GM23248 (cell line): ENCODE results near the gene CCDC201. TPM values are rescaled to one million over a fixed set of nuclear protein-coding genes. Genes with fewer than 3 reads are reported as not detected.

ENCODE experiments used
- DNase-seq: peaks from one replicate; pipeline ENCODE4 v3.0.0-alpha.2; 2015
- H2AFZ ChIP-seq: fragments of 200-600 bp; sonication (generic); 2 replicates; pipeline ENCODE4 v1.6.1; 2016; ENCODE audit warnings: antibody characterized with exemption
- H3F3A ChIP-seq: fragments of 200-600 bp; sonication (generic); 2 replicates; pipeline ENCODE4 v1.6.1; 2016; ENCODE audit warnings: mild to moderate bottlenecking, antibody characterized with exemption, mixed run types; ENCODE audit not compliant: insufficient read depth
- H3K27ac ChIP-seq: fragments of 200-600 bp; sonication (generic); 2 replicates; pipeline ENCODE4 v1.5.1; 2016; ENCODE audit warnings: mild to moderate bottlenecking
- H3K27me3 ChIP-seq: fragments of 200-600 bp; sonication (generic); replicated peaks from 2 replicates; pipeline ENCODE4 v1.6.1; 2016; ENCODE audit warnings: mild to moderate bottlenecking; ENCODE audit not compliant: insufficient read depth
- H3K36me3 ChIP-seq: fragments of 200-600 bp; sonication (generic); 2 replicates; pipeline ENCODE4 v1.6.1; 2016; ENCODE audit warnings: low read depth, mild to moderate bottlenecking
- H3K4me1 ChIP-seq: fragments of 200-600 bp; sonication (generic); 2 replicates; pipeline ENCODE4 v1.6.1; 2016; ENCODE audit warnings: mild to moderate bottlenecking; ENCODE audit not compliant: insufficient read depth
- H3K4me2 ChIP-seq: fragments of 200-600 bp; sonication (generic); one replicate; pipeline ENCODE4 v1.6.1; 2016; ENCODE audit warnings: mild to moderate bottlenecking; ENCODE audit not compliant: unreplicated experiment
- H3K4me3 ChIP-seq: fragments of 200-600 bp; sonication (generic); 2 replicates; pipeline ENCODE4 v1.5.1; 2016; ENCODE audit warnings: mild to moderate bottlenecking
- H3K79me2 ChIP-seq: fragments of 200-600 bp; sonication (generic); 2 replicates; pipeline ENCODE4 v1.6.1; 2016; ENCODE audit warnings: mild to moderate bottlenecking; ENCODE audit not compliant: insufficient read depth
- H3K9ac ChIP-seq: fragments of 200-600 bp; sonication (generic); 2 replicates; pipeline ENCODE4 v1.6.1; 2016; ENCODE audit warnings: mild to moderate bottlenecking
- H3K9me2 ChIP-seq: fragments of 200-600 bp; sonication (generic); 2 replicates; pipeline ENCODE4 v1.6.1; 2016; ENCODE audit warnings: mixed run types, mild to moderate bottlenecking, moderate library complexity; ENCODE audit not compliant: insufficient read depth
- H3K9me3 ChIP-seq: fragments of 200-600 bp; sonication (generic); one replicate; pipeline ENCODE4 v1.6.1; 2017; ENCODE audit warnings: low read depth
- H4K20me1 ChIP-seq: fragments of 200-600 bp; sonication (generic); 2 replicates; pipeline ENCODE4 v1.6.0; 2016; ENCODE audit not compliant: insufficient read depth
- EZH2 ChIP-seq: fragments of 200-600 bp; sonication (generic); IDR thresholded peaks from 2 replicates; pipeline ENCODE4 v1.6.1; 2018; ENCODE audit warnings: antibody characterized with exemption, mild to moderate bottlenecking; ENCODE audit not compliant: insufficient read depth, poor library complexity, severe bottlenecking
- EZH2phosphoT487 ChIP-seq: fragments of 200-600 bp; sonication (generic); IDR thresholded peaks from 2 replicates; pipeline ENCODE4 v1.6.1; 2018; ENCODE audit warnings: antibody characterized with exemption, moderate library complexity, mild to moderate bottlenecking, low read depth; ENCODE audit not compliant: insufficient read depth
- WGBS, 2 experiments: methylation state at CpG; one replicate each; pipeline ENCODE4 v1.1.6; 2015 to 2017; ENCODE audit warnings: low lambda C conversion rate in 2 of 2, low coverage in 1 of 2; ENCODE audit errors: missing lambda C conversion rate in 2 of 2; 5-methylcytosine and 5-hydroxymethylcytosine counted together
- in situ Hi-C: fragments of 300-500 bp; cut with MboI; formaldehyde crosslinking; loops from 2 replicates; pipeline ENCODE4 v1.15.0; 2020
- polyA plus RNA-seq: library from polyadenylated mRNA; unstranded; fragments of >200 nt; fragmentation: Nextera tagmentation; extraction: Ambion mirVana; gene quantifications from 2 replicates; pipeline ENCODE4 v1.2.1, GENCODE V29; 2016
- total RNA-seq: library from RNA; depleted of rRNA; stranded (reverse); fragments of >200 nt; shearing (Covaris generic); gene quantifications from 2 replicates; pipeline ENCODE4 v1.2.3, GENCODE V29; 2014

Gene CCDC201
- total and polyA plus RNA-seq, 2 experiments from 2014 or later, result not detected

- peak; percentile 66 for DNase-seq
- in situ Hi-C loops, result loop anchor here (25.0 kb wide), 2 partner anchors 826 to 1276 kb away; no protein-coding TSS in a partner anchor
- no peak for TF ChIP-seq EZH2
- TF ChIP-seq EZH2phosphoT487, result no peak
- Histone ChIP-seq H3K9ac (no peak overlapping the region), H3K4me1 (peaks cover 3% of the 10 kb centered on the region; the same call in 1 of the 2 replicates), H3K4me2 (no peak overlapping the region), H3K9me3 (no peaks in the 10 kb centered on the region), H3K27me3 (no peaks in the 10 kb centered on the region), H3K36me3 (peaks cover 41% of the 10 kb centered on the region), H3K9me2 (no peaks in the 10 kb centered on the region), H3K4me3 (no peak overlapping the region), H4K20me1 (peaks cover 13% of the 10 kb centered on the region), H2AFZ (no peak overlapping the region), H3K79me2 (peaks cover 7% of the 10 kb centered on the region), H3K27ac (peak overlapping the region; percentile 28), H3F3A (peaks cover 82% of the 10 kb centered on the region)
- 88 to 93% methylated on average over 9 of the region's 9 CpGs for WGBS, 2 experiments
Measured at GRCh38 chr7:45911311-45911710, 38.4 kb upstream of the CCDC201 start.

GRCh38 chr7:45910855-45911254, 38.0 kb upstream of the CCDC201 start:
- peaks cover 36% of the 10 kb centered on the region for H3K36me3 ChIP-seq
- no peak overlapping the region for H3K4me3 ChIP-seq
- peak overlapping the region; percentile 28 for H3K27ac ChIP-seq
- DNase-seq, result peak; percentile 66
- 90 to 96% methylated on average over 3 of the region's 3 CpGs for WGBS, 2 experiments
- peaks cover 13% of the 10 kb centered on the region for H4K20me1 ChIP-seq
- no peaks in the 10 kb centered on the region for H3K4me1 ChIP-seq
- peaks cover 2% of the 10 kb centered on the region; the same call in 1 of the 2 replicates for H3K79me2 ChIP-seq
- no peaks in the 10 kb centered on the region for H3K27me3 ChIP-seq
- H3K9me3 ChIP-seq, result no peaks in the 10 kb centered on the region
- TF ChIP-seq EZH2, result no peak
- TF ChIP-seq EZH2phosphoT487, result no peak
- no peaks in the 10 kb centered on the region for H3K9me2 ChIP-seq
- H3K4me2 ChIP-seq, result no peak overlapping the region
- H3K9ac ChIP-seq, result no peak overlapping the region
- no peak overlapping the region for H2AFZ ChIP-seq
- in situ Hi-C loops, result loop anchor here (25.0 kb wide), 2 partner anchors 826 to 1276 kb away; no protein-coding TSS in a partner anchor
- peaks cover 77% of the 10 kb centered on the region for H3F3A ChIP-seq

- TF ChIP-seq EZH2 (no peak), EZH2phosphoT487 (no peak)
- Histone ChIP-seq H3K79me2 (no peaks in the 10 kb centered on the region), H3K9me3 (no peaks in the 10 kb centered on the region), H4K20me1 (peaks cover 11% of the 10 kb centered on the region), H3K9me2 (no peaks in the 10 kb centered on the region), H3K4me3 (no peak overlapping the region), H3F3A (peaks cover 65% of the 10 kb centered on the region), H2AFZ (no peak overlapping the region), H3K27me3 (no peaks in the 10 kb centered on the region), H3K36me3 (peaks cover 24% of the 10 kb centered on the region), H3K4me2 (no peak overlapping the region), H3K27ac (peak overlapping the region; percentile 28), H3K9ac (no peak overlapping the region), H3K4me1 (no peaks in the 10 kb centered on the region)
- no peak for DNase-seq
- in situ Hi-C loops, result loop anchor here (25.0 kb wide), 2 partner anchors 828 to 1278 kb away; no protein-coding TSS in a partner anchor
Measured at GRCh38 chr7:45909561-45909960, 36.7 kb upstream of the CCDC201 start.

GRCh38 chr7:45902820-45903219, 29.9 kb upstream of the CCDC201 start:
- Histone ChIP-seq H3K4me1 (peaks cover 6% of the 10 kb centered on the region; the same call in 1 of the 2 replicates), H3K9me3 (no peaks in the 10 kb centered on the region), H2AFZ (no peak overlapping the region), H3F3A (peaks cover 5% of the 10 kb centered on the region; the same call in 1 of the 2 replicates), H3K4me2 (no peak overlapping the region), H3K27me3 (no peaks in the 10 kb centered on the region; the same call in 1 of the 2 replicates), H3K79me2 (no peaks in the 10 kb centered on the region), H3K9me2 (no peaks in the 10 kb centered on the region), H3K9ac (no peak overlapping the region), H3K27ac (no peak overlapping the region), H3K4me3 (no peak overlapping the region), H3K36me3 (no peaks in the 10 kb centered on the region), H4K20me1 (no peaks in the 10 kb centered on the region)
- WGBS, 2 experiments, result 65 to 83% methylated on average over 1 of the region's 1 CpG
- TF ChIP-seq EZH2 (no peak), EZH2phosphoT487 (no peak)
- DNase-seq, result no peak
- in situ Hi-C loops, result loop anchor here (25.0 kb wide), 2 partner anchors 834 to 1284 kb away; no protein-coding TSS in a partner anchor
